Endothelial cell of umbilical vein (primary cell): Measurements from ENCODE around the gene NUP54. TPM values are rescaled to one million over a fixed set of nuclear protein-coding genes. Genes with fewer than 3 reads are reported as not detected.
A peak's percentile ranks its signal among the peaks of the same experiment; 100 is the strongest.

Experiments
- BruUV-seq: library from RNA; stranded (reverse); fragments of 400-500 nt; replicated peaks from 2 replicates; lab custom pipeline; 2021; lab: Mats Ljungman, UMichigan
- CTCF ChIA-PET: fragments of 300-600, 350-600 bp; sonication (Branson Sonifier 250); formaldehyde crosslinking; loops from one replicate; lab custom pipeline; 2021; ENCODE audit warnings: antibody characterized with exemption, inconsistent platforms; lab: Charles Lee
- POLR2A ChIA-PET: fragments of 300-600, 350-600 bp; sonication (Branson Sonifier 250); formaldehyde crosslinking; loops from one replicate; lab custom pipeline; 2021; ENCODE audit warnings: antibody characterized with exemption, inconsistent platforms; lab: Charles Lee
- DNase-seq: peaks from one replicate; pipeline ENCODE4 v3.0.0-alpha.2; 2011; ENCODE audit warnings: low read depth, low spot score
- FAIRE-seq: peaks from 2 replicates; lab custom pipeline; 2011; peaks lifted over from hg19 to GRCh38; lab: Jason Lieb, UNC
- H2AFZ ChIP-seq: 2 replicates; pipeline ENCODE4 v1.6.0; 2012; ENCODE audit warnings: low read depth, low read length, control low read depth, inconsistent platforms
- H3K27ac ChIP-seq: 2 replicates; pipeline ENCODE4 v1.5.1; 2011; ENCODE audit warnings: low read depth, mild to moderate bottlenecking, control low read depth, low read length, moderate library complexity; ENCODE audit not compliant: insufficient read depth
- H3K27me3 ChIP-seq, 2 experiments: 2 replicates each; pipeline versions ENCODE4 v1.6.0 to v1.6.1; 2011; ENCODE audit warnings: low read length in 2 of 2, mixed read lengths in 1 of 2; ENCODE audit not compliant: control insufficient read depth in 2 of 2, insufficient read depth in 2 of 2
- H3K36me3 ChIP-seq, 2 experiments: 2 replicates in 1 of 2; 3 replicates in 1 of 2; pipeline ENCODE4 v1.5.1; 2011; ENCODE audit warnings: low read length in 2 of 2, mild to moderate bottlenecking in 1 of 2, moderate library complexity in 1 of 2; ENCODE audit not compliant: control insufficient read depth in 2 of 2, insufficient read depth in 2 of 2; ENCODE audit errors: extremely low read depth in 1 of 2
- H3K4me1 ChIP-seq: 3 replicates; pipeline ENCODE4 v1.5.1; 2011; ENCODE audit warnings: mild to moderate bottlenecking, low read length; ENCODE audit not compliant: control insufficient read depth, insufficient read depth; ENCODE audit errors: extremely low read depth
- H3K4me2 ChIP-seq: 2 replicates; pipeline ENCODE4 v1.6.1; 2011; ENCODE audit warnings: low read length, control low read depth, mixed read lengths; ENCODE audit not compliant: insufficient read depth
- H3K4me3 ChIP-seq, 3 experiments: fragments of 200-600 bp in 1 of 3; sonication (generic), shearing (Covaris generic) in 1 of 3; replicated peaks in 1 of 3; 2 replicates each; pipeline ENCODE4 v1.5.1; 2011 to 2016; ENCODE audit warnings: control low read depth in 3 of 3, low read length in 3 of 3, mild to moderate bottlenecking in 2 of 3, inconsistent platforms in 1 of 3, low read depth in 1 of 3, moderate library complexity in 1 of 3; ENCODE audit not compliant: insufficient read depth in 1 of 3
- H3K79me2 ChIP-seq: 2 replicates; pipeline ENCODE4 v1.6.0; 2012; ENCODE audit warnings: low read length, inconsistent platforms; ENCODE audit not compliant: control insufficient read depth, insufficient read depth
- H3K9ac ChIP-seq: replicated peaks from 2 replicates; pipeline ENCODE3; 2011; ENCODE audit warnings: low read length, control low read depth; ENCODE audit not compliant: insufficient read depth; ENCODE audit errors: extremely low read depth
- H3K9me1 ChIP-seq: replicated peaks from 3 replicates; pipeline ENCODE4 v1.6.0; 2011; ENCODE audit warnings: mild to moderate bottlenecking, low read length; ENCODE audit not compliant: control insufficient read depth, insufficient read depth; ENCODE audit errors: extremely low read depth
- H3K9me3 ChIP-seq: replicated peaks from 2 replicates; pipeline ENCODE4 v1.5.1; 2012; ENCODE audit warnings: low read length, inconsistent platforms; ENCODE audit not compliant: control insufficient read depth, insufficient read depth
- H4K20me1 ChIP-seq: replicated peaks from 2 replicates; pipeline ENCODE3; 2011; ENCODE audit warnings: mild to moderate bottlenecking, low read length; ENCODE audit not compliant: control insufficient read depth, insufficient read depth; ENCODE audit errors: extremely low read depth
- CTCF ChIP-seq, 2 donors: IDR thresholded peaks; 1 replicate in 1 of 2; 2 replicates in 1 of 2; pipeline ENCODE4 v1.5.1; 2011; ENCODE audit warnings: low read length in 2 of 2, mild to moderate bottlenecking in 2 of 2, moderate library complexity in 2 of 2, control low read depth in 1 of 2, inconsistent platforms in 1 of 2, low read depth in 1 of 2; ENCODE audit not compliant: insufficient read depth in 1 of 2; ENCODE audit errors: extremely low read depth in 1 of 2
- EZH2 ChIP-seq: IDR thresholded peaks from 2 replicates; pipeline ENCODE4 v1.6.1; 2012; ENCODE audit warnings: borderline replicate concordance, low read depth, mild to moderate bottlenecking, moderate library complexity, low read length, inconsistent platforms; ENCODE audit not compliant: severe bottlenecking
- FOS ChIP-seq: IDR thresholded peaks from 2 replicates; pipeline ENCODE4 v1.6.1; 2011; ENCODE audit warnings: mild to moderate bottlenecking, low read length, moderate library complexity, borderline replicate concordance; ENCODE audit not compliant: insufficient read depth
- GATA2 ChIP-seq: IDR thresholded peaks from 2 replicates; pipeline ENCODE4 v1.7.0; 2011; ENCODE audit warnings: low read depth, mild to moderate bottlenecking, moderate library complexity, mixed read lengths, low read length; ENCODE audit not compliant: insufficient read length, insufficient read depth
- MAX ChIP-seq: IDR thresholded peaks from 2 replicates; pipeline ENCODE4 v1.6.1; 2011; ENCODE audit not compliant: insufficient read depth, insufficient read length
- MYC ChIP-seq: IDR thresholded peaks from one replicate; pipeline ENCODE4 v1.6.1; 2011; ENCODE audit warnings: mild to moderate bottlenecking, low read depth, low read length
- POLR2A ChIP-seq: IDR thresholded peaks from 2 replicates; pipeline ENCODE4 v1.6.1; 2012; ENCODE audit warnings: low read depth, mild to moderate bottlenecking, control low read depth, low read length
- POLR2AphosphoS5 ChIP-seq: IDR thresholded peaks from 2 replicates; pipeline ENCODE4 v1.6.1; 2012; ENCODE audit warnings: low read depth, mild to moderate bottlenecking, control low read depth, low read length, moderate library complexity; ENCODE audit not compliant: insufficient read depth
- dilution Hi-C: fragments of 300-500 bp; cut with MboI; formaldehyde crosslinking; loops from one replicate; pipeline ENCODE4 v1.15.0; 2019; ENCODE audit warnings: low sequenced_read_pairs; ENCODE audit not compliant: extremely low pct_ligation_motif_present
- intact Hi-C: fragments of 100-400 bp; cut with micrococcal nuclease; formaldehyde crosslinking; loops from one replicate; pipeline ENCODE4 v1.10.0; 2022
- polyA plus RNA-seq, 4 experiments: library from polyadenylated mRNA; depleted of rRNA in 3 of 4; stranded (reverse) in 3 of 4; unstranded in 1 of 4; fragments of >200 nt; gene quantifications; 2 replicates each; pipeline versions ENCODE4 v1.2.1 to v1.2.3, GENCODE V29; 2011 to 2012; ENCODE audit warnings: missing spikeins in 1 of 4
- total RNA-seq: library from RNA; stranded (reverse); gene quantifications from 2 replicates; pipeline ENCODE4 v1.2.3, GENCODE V29; 2021

The NUP54 gene
- total and polyA plus RNA-seq, 2 donors (not counting 3 experiments of a cell fraction or from before 2014, with no cell fraction given): 25.7 to 45.7 TPM

- dilution Hi-C loops: no loop called here
- DNase-seq (peak; percentile 78), FAIRE-seq (peak; percentile 55)
- H3K4me1 ChIP-seq: peaks cover 4% of the 10 kb centered on the region
- ChIA-PET CTCF (interaction anchor here (0.6 to 7.7 kb wide), 70 partner anchors 10 to 1178 kb away, joined by 3 to 310 read pairs (median 4); partner anchors contain the start of genes CCDC158, FAM47E, NUP54 and SCARB2), POLR2A (no interaction called here)
- H3K36me3 ChIP-seq: peaks cover 0 to 2% of the 10 kb centered on the region in 2 experiments
- TF ChIP-seq CTCF (IDR thresholded peaks at IDR 0.05; ENCODE audit: extremely low read depth in 1 of 2, insufficient read depth in 1 of 2, low read depth in 1 of 2, low read length in 2 of 2) (peak; percentile 85 to 86), POLR2AphosphoS5 (no peak)
- no peaks in the 10 kb centered on the region for H3K9me3 ChIP-seq
- no TSS peak for BruUV-seq
- H2AFZ ChIP-seq: no peak overlapping the region
- no peak overlapping the region for H3K27ac ChIP-seq
- no peaks in the 10 kb centered on the region for H3K9me1 ChIP-seq
- no peak overlapping the region for H3K4me2 ChIP-seq
- intact Hi-C loops: loop anchor here (1.0 to 5.0 kb wide), 5 partner anchors 34 to 325 kb away; partner anchors contain the start of gene SCARB2
- H4K20me1 ChIP-seq: peaks cover 2% of the 10 kb centered on the region
- no peak overlapping the region for H3K4me3 ChIP-seq
- H3K27me3 ChIP-seq: no peaks in the 10 kb centered on the region
- peaks cover 5% of the 10 kb centered on the region for H3K79me2 ChIP-seq
- H3K9ac ChIP-seq: no peak overlapping the region
Measured at GRCh38 chr4:76179398-76180318, 31.5 kb upstream of the NUP54 start.

GRCh38 chr4:76178296-76178695 lies 30.1 kb upstream of the NUP54 start:
- ChIA-PET POLR2A (no interaction called here), CTCF (interaction anchor here (1.0 to 7.7 kb wide), 8 partner anchors 11 to 329 kb away, joined by 3 to 310 read pairs (median 19); partner anchors contain the start of gene SCARB2)
- TF ChIP-seq POLR2AphosphoS5: no peak
- no peak for TF ChIP-seq EZH2
- TF ChIP-seq POLR2A: no peak
- TF ChIP-seq FOS: no peak
- TF ChIP-seq MYC: no peak
- TF ChIP-seq GATA2: no peak
- no peak for TF ChIP-seq CTCF (IDR thresholded peaks at IDR 0.05; ENCODE audit: extremely low read depth in 1 of 2, insufficient read depth in 1 of 2, low read depth in 1 of 2, low read length in 2 of 2)
- TF ChIP-seq MAX: no peak
- DNase-seq (no peak), FAIRE-seq (no peak)
- dilution Hi-C loops: no loop called here
- peaks cover 2 to 7% of the 10 kb centered on the region in 2 experiments for H3K36me3 ChIP-seq
- intact Hi-C loops: loop anchor here (5.0 kb wide), 1 partner anchor 254 kb away; no protein-coding TSS in a partner anchor
- no peak overlapping the region for H3K4me2 ChIP-seq
- no TSS peak for BruUV-seq
- no peak overlapping the region for H3K4me3 ChIP-seq
- H3K9me1 ChIP-seq: no peaks in the 10 kb centered on the region
- H3K4me1 ChIP-seq: peaks cover 4% of the 10 kb centered on the region
- H3K9ac ChIP-seq: no peak overlapping the region
- no peak overlapping the region for H2AFZ ChIP-seq
- no peak overlapping the region for H3K27ac ChIP-seq
- H3K9me3 ChIP-seq: no peaks in the 10 kb centered on the region
- peaks cover 2% of the 10 kb centered on the region for H3K79me2 ChIP-seq
- H3K27me3 ChIP-seq: no peaks in the 10 kb centered on the region
- H4K20me1 ChIP-seq: peaks cover 2% of the 10 kb centered on the region
